ENCODE measurements around the gene SLC9A5.
A peak's percentile ranks its signal among the peaks of the same experiment; 100 is the strongest.

The SLC9A5 gene

GRCh38 chr16:67248401-67249177 lies at the start of gene SLC9A5:
Gene SLC9A5, plus strand, starts transcription at chr16:67248979. Its CDS starts 36 bp downstream, at chr16:67249015.
- peaks cover 16% of the 10 kb centered on the region for H3K27me3 Mint-ChIP-seq (ENCODE audit: low read depth)
- DNase-seq (ENCODE audit: low spot score) = peak; percentile 48

GRCh38 chr16:67199011-67199807 lies 49.6 kb upstream of the SLC9A5 start, which contains the start of gene ELMO3:
Gene ELMO3, plus strand, starts transcription at chr16:67199131. Its CDS starts 196 bp downstream, at chr16:67199327.
- no peaks in the 10 kb centered on the region for H3K27me3 Mint-ChIP-seq (ENCODE audit: low read depth)
- H3K9me3 Mint-ChIP-seq = no peaks in the 10 kb centered on the region
- H3K4me3 Mint-ChIP-seq = no peak within 1 kb of the TSS
- H3K4me1 Mint-ChIP-seq (ENCODE audit: low read depth) = peaks cover 4% of the 10 kb centered on the region
- H3K36me3 Mint-ChIP-seq (ENCODE audit: low read depth) = peaks cover 46% of the 10 kb centered on the region
- no peak within 1 kb of the TSS for H3K27ac Mint-ChIP-seq
- DNase-seq (ENCODE audit: low spot score) = no peak

More at GRCh38 chr16:67248401-67249177, at the start of gene SLC9A5:
- peaks cover 35% of the 10 kb centered on the region for H3K4me1 Mint-ChIP-seq (ENCODE audit: low read depth)
- H3K36me3 Mint-ChIP-seq (ENCODE audit: low read depth) = no peaks in the 10 kb centered on the region
- no peaks in the 10 kb centered on the region for H3K9me3 Mint-ChIP-seq
- peak within 1 kb of the TSS; percentile 74 for H3K27ac Mint-ChIP-seq
- H3K4me3 Mint-ChIP-seq = peak within 1 kb of the TSS; percentile 82

GRCh38 chr16:67199808-67200198 lies 49.0 kb upstream of the SLC9A5 start:
- no peak for DNase-seq (ENCODE audit: low spot score)
- no peaks in the 10 kb centered on the region for H3K27me3 Mint-ChIP-seq (ENCODE audit: low read depth)
- peaks cover 42% of the 10 kb centered on the region for H3K36me3 Mint-ChIP-seq (ENCODE audit: low read depth)
- H3K27ac Mint-ChIP-seq = no peak overlapping the region
- H3K4me1 Mint-ChIP-seq (ENCODE audit: low read depth) = peaks cover 4% of the 10 kb centered on the region
- H3K9me3 Mint-ChIP-seq = no peaks in the 10 kb centered on the region
- no peak overlapping the region for H3K4me3 Mint-ChIP-seq

GRCh38 chr16:67200491-67200890 lies 48.3 kb upstream of the SLC9A5 start:
- Mint-ChIP-seq H3K9me3 (no peaks in the 10 kb centered on the region), H3K36me3 (ENCODE audit: low read depth) (peaks cover 35% of the 10 kb centered on the region), H3K27me3 (ENCODE audit: low read depth) (no peaks in the 10 kb centered on the region)

GRCh38 chr16:67201411-67202345 lies 47.1 kb upstream of the SLC9A5 start:
- Mint-ChIP-seq H3K27me3 (ENCODE audit: low read depth) (no peaks in the 10 kb centered on the region), H3K36me3 (ENCODE audit: low read depth) (peaks cover 23% of the 10 kb centered on the region), H3K9me3 (no peaks in the 10 kb centered on the region), H3K4me1 (ENCODE audit: low read depth) (no peaks in the 10 kb centered on the region), H3K4me3 (no peak overlapping the region), H3K27ac (no peak overlapping the region)
- no peak for DNase-seq (ENCODE audit: low spot score)

More at GRCh38 chr16:67200491-67200890, 48.3 kb upstream of the SLC9A5 start:
- no peak for DNase-seq (ENCODE audit: low spot score)
- H3K27ac Mint-ChIP-seq = no peak overlapping the region
- H3K4me3 Mint-ChIP-seq = no peak overlapping the region
- peaks cover 4% of the 10 kb centered on the region for H3K4me1 Mint-ChIP-seq (ENCODE audit: low read depth)

- no peak for DNase-seq (ENCODE audit: low spot score)
- no peak overlapping the region for H3K27ac Mint-ChIP-seq
- H3K36me3 Mint-ChIP-seq (ENCODE audit: low read depth) = peaks cover 19% of the 10 kb centered on the region
- H3K27me3 Mint-ChIP-seq (ENCODE audit: low read depth) = no peaks in the 10 kb centered on the region
- H3K4me3 Mint-ChIP-seq = no peak overlapping the region
- no peaks in the 10 kb centered on the region for H3K4me1 Mint-ChIP-seq (ENCODE audit: low read depth)
- no peaks in the 10 kb centered on the region for H3K9me3 Mint-ChIP-seq
Observed at GRCh38 chr16:67202426-67202825, 46.4 kb upstream of the SLC9A5 start.

- Mint-ChIP-seq H3K36me3 (ENCODE audit: low read depth) (peaks cover 15% of the 10 kb centered on the region), H3K27ac (no peak overlapping the region), H3K9me3 (no peaks in the 10 kb centered on the region)
Observed at GRCh38 chr16:67202956-67203493, 45.8 kb upstream of the SLC9A5 start.

GRCh38 chr16:67204076-67204475 lies 44.7 kb upstream of the SLC9A5 start:
- Mint-ChIP-seq H3K27ac (no peak overlapping the region), H3K9me3 (no peaks in the 10 kb centered on the region), H3K36me3 (ENCODE audit: low read depth) (peaks cover 9% of the 10 kb centered on the region), H3K27me3 (ENCODE audit: low read depth) (no peaks in the 10 kb centered on the region), H3K4me1 (ENCODE audit: low read depth) (no peaks in the 10 kb centered on the region), H3K4me3 (no peak overlapping the region)
- no peak for DNase-seq (ENCODE audit: low spot score)

More at GRCh38 chr16:67202956-67203493, 45.8 kb upstream of the SLC9A5 start:
- H3K4me1 Mint-ChIP-seq (ENCODE audit: low read depth) = no peaks in the 10 kb centered on the region
- no peak for DNase-seq (ENCODE audit: low spot score)
- no peaks in the 10 kb centered on the region for H3K27me3 Mint-ChIP-seq (ENCODE audit: low read depth)
- H3K4me3 Mint-ChIP-seq = no peak overlapping the region

GRCh38 chr16:67206129-67206837 lies 42.5 kb upstream of the SLC9A5 start:
- H3K9me3 Mint-ChIP-seq = no peaks in the 10 kb centered on the region
- H3K4me1 Mint-ChIP-seq (ENCODE audit: low read depth) = no peaks in the 10 kb centered on the region
- H3K27me3 Mint-ChIP-seq (ENCODE audit: low read depth) = no peaks in the 10 kb centered on the region
- no peak overlapping the region for H3K4me3 Mint-ChIP-seq
- peaks cover 4% of the 10 kb centered on the region for H3K36me3 Mint-ChIP-seq (ENCODE audit: low read depth)
- no peak for DNase-seq (ENCODE audit: low spot score)
- H3K27ac Mint-ChIP-seq = no peak overlapping the region

- Mint-ChIP-seq H3K4me1 (ENCODE audit: low read depth) (no peaks in the 10 kb centered on the region), H3K36me3 (ENCODE audit: low read depth) (peaks cover 4% of the 10 kb centered on the region), H3K27me3 (ENCODE audit: low read depth) (no peaks in the 10 kb centered on the region), H3K27ac (no peak overlapping the region), H3K4me3 (no peak overlapping the region), H3K9me3 (no peaks in the 10 kb centered on the region)
- no peak for DNase-seq (ENCODE audit: low spot score)
Observed at GRCh38 chr16:67206838-67207248, 41.9 kb upstream of the SLC9A5 start.

GRCh38 chr16:67207249-67208091 lies 41.3 kb upstream of the SLC9A5 start:
- H3K4me3 Mint-ChIP-seq = no peak overlapping the region
- H3K36me3 Mint-ChIP-seq (ENCODE audit: low read depth) = peaks cover 4% of the 10 kb centered on the region
- H3K9me3 Mint-ChIP-seq = no peaks in the 10 kb centered on the region
- DNase-seq (ENCODE audit: low spot score) = no peak
- no peak overlapping the region for H3K27ac Mint-ChIP-seq
- no peaks in the 10 kb centered on the region for H3K4me1 Mint-ChIP-seq (ENCODE audit: low read depth)
- H3K27me3 Mint-ChIP-seq (ENCODE audit: low read depth) = no peaks in the 10 kb centered on the region
